ENCODE data around the gene ROBO4. TPM values are rescaled to one million over a fixed set of nuclear protein-coding genes. Genes with fewer than 3 reads are reported as not detected.
A peak's percentile ranks its signal among the peaks of the same experiment; 100 is the strongest.

Gene ROBO4
- total and polyA plus RNA-seq, 9 donors: 17.8 to 40.7 (median 31.0) TPM

GRCh38 chr11:124898263-124898680 is 607 bp upstream of the ROBO4 start:
- no CpG with 5 or more reads among the region's 3 CpGs for WGBS (ENCODE audit: insufficient coverage)

GRCh38 chr11:124896821-124897391 is 759 bp downstream of the ROBO4 start:
- peaks cover 14% of the 10 kb centered on the region for H3K36me3 ChIP-seq (ENCODE audit: control insufficient read depth, insufficient read depth, low read length)
- peaks cover 88% of the 10 kb centered on the region for H3K4me1 ChIP-seq (ENCODE audit: control insufficient read depth, insufficient read depth, low read length)
- peaks cover 2% of the 10 kb centered on the region for H3K27me3 ChIP-seq (ENCODE audit: control insufficient read depth, insufficient read depth, low read length)
- peak overlapping the region; percentile 92 for H3K27ac ChIP-seq (ENCODE audit: low read length)
- H3K9me3 ChIP-seq (replicated peaks; ENCODE audit: control insufficient read depth, low read depth, low read length): no peaks in the 10 kb centered on the region
- H3K4me3 ChIP-seq (ENCODE audit: low read length): peak overlapping the region; percentile 39
- peak; percentile 82 for DNase-seq
- 38% methylated on average over 4 of the region's 9 CpGs for WGBS (ENCODE audit: insufficient coverage)

More at GRCh38 chr11:124898263-124898680, 607 bp upstream of the ROBO4 start:
- Histone ChIP-seq H3K36me3 (ENCODE audit: control insufficient read depth, insufficient read depth, low read length) (peaks cover 12% of the 10 kb centered on the region), H3K4me3 (ENCODE audit: low read length) (no peak overlapping the region), H3K27ac (ENCODE audit: low read length) (peak overlapping the region; percentile 92), H3K9me3 (replicated peaks; ENCODE audit: control insufficient read depth, low read depth, low read length) (no peaks in the 10 kb centered on the region), H3K4me1 (ENCODE audit: control insufficient read depth, insufficient read depth, low read length) (peaks cover 75% of the 10 kb centered on the region), H3K27me3 (ENCODE audit: control insufficient read depth, insufficient read depth, low read length) (no peaks in the 10 kb centered on the region)
- no peak for DNase-seq

- Histone ChIP-seq H3K27me3 (ENCODE audit: control insufficient read depth, insufficient read depth, low read length) (peaks cover 2% of the 10 kb centered on the region), H3K4me3 (ENCODE audit: low read length) (peak overlapping the region; percentile 39), H3K36me3 (ENCODE audit: control insufficient read depth, insufficient read depth, low read length) (peaks cover 14% of the 10 kb centered on the region), H3K27ac (ENCODE audit: low read length) (peak overlapping the region; percentile 92), H3K9me3 (replicated peaks; ENCODE audit: control insufficient read depth, low read depth, low read length) (no peaks in the 10 kb centered on the region), H3K4me1 (ENCODE audit: control insufficient read depth, insufficient read depth, low read length) (peaks cover 95% of the 10 kb centered on the region)
- WGBS (ENCODE audit: insufficient coverage): 91% methylated on average over 5 of the region's 16 CpGs
- DNase-seq: no peak
Observed at GRCh38 chr11:124896071-124896750, 1.5 kb downstream of the ROBO4 start.

- WGBS (ENCODE audit: insufficient coverage): 62% methylated on average over 15 of the region's 20 CpGs
- peak overlapping the region; percentile 20 for H3K27ac ChIP-seq (ENCODE audit: low read length)
- peak overlapping the region; percentile 39 for H3K4me3 ChIP-seq (ENCODE audit: low read length)
- H3K4me1 ChIP-seq (ENCODE audit: control insufficient read depth, insufficient read depth, low read length): peaks cover 95% of the 10 kb centered on the region
- H3K9me3 ChIP-seq (replicated peaks; ENCODE audit: control insufficient read depth, low read depth, low read length): no peaks in the 10 kb centered on the region
- no peak for DNase-seq
- H3K36me3 ChIP-seq (ENCODE audit: control insufficient read depth, insufficient read depth, low read length): peaks cover 16% of the 10 kb centered on the region
- peaks cover 2% of the 10 kb centered on the region for H3K27me3 ChIP-seq (ENCODE audit: control insufficient read depth, insufficient read depth, low read length)
Observed at GRCh38 chr11:124895471-124895971, 2.1 kb downstream of the ROBO4 start.

GRCh38 chr11:124894606-124895430 is 2.8 kb downstream of the ROBO4 start:
- H3K36me3 ChIP-seq (ENCODE audit: control insufficient read depth, insufficient read depth, low read length): peaks cover 16% of the 10 kb centered on the region
- WGBS (ENCODE audit: insufficient coverage): 83% methylated on average over 2 of the region's 4 CpGs
- no peak for DNase-seq
- no peaks in the 10 kb centered on the region for H3K9me3 ChIP-seq (replicated peaks; ENCODE audit: control insufficient read depth, low read depth, low read length)
- H3K27ac ChIP-seq (ENCODE audit: low read length): no peak overlapping the region
- H3K27me3 ChIP-seq (ENCODE audit: control insufficient read depth, insufficient read depth, low read length): peaks cover 2% of the 10 kb centered on the region
- H3K4me1 ChIP-seq (ENCODE audit: control insufficient read depth, insufficient read depth, low read length): peaks cover 93% of the 10 kb centered on the region
- H3K4me3 ChIP-seq (ENCODE audit: low read length): peak overlapping the region; percentile 39

- no peak overlapping the region for H3K27ac ChIP-seq (ENCODE audit: low read length)
- DNase-seq: no peak
- H3K9me3 ChIP-seq (replicated peaks; ENCODE audit: control insufficient read depth, low read depth, low read length): no peaks in the 10 kb centered on the region
- H3K4me3 ChIP-seq (ENCODE audit: low read length): no peak overlapping the region
- H3K4me1 ChIP-seq (ENCODE audit: control insufficient read depth, insufficient read depth, low read length): peaks cover 87% of the 10 kb centered on the region
- H3K27me3 ChIP-seq (ENCODE audit: control insufficient read depth, insufficient read depth, low read length): peaks cover 2% of the 10 kb centered on the region
- 85% methylated on average over 14 of the region's 14 CpGs for WGBS (ENCODE audit: insufficient coverage)
- peaks cover 16% of the 10 kb centered on the region for H3K36me3 ChIP-seq (ENCODE audit: control insufficient read depth, insufficient read depth, low read length)
Observed at GRCh38 chr11:124893781-124894401, 3.8 kb downstream of the ROBO4 start.

GRCh38 chr11:124892750-124893454 is 4.8 kb downstream of the ROBO4 start:
- H3K27me3 ChIP-seq (ENCODE audit: control insufficient read depth, insufficient read depth, low read length): peaks cover 2% of the 10 kb centered on the region
- peaks cover 81% of the 10 kb centered on the region for H3K4me1 ChIP-seq (ENCODE audit: control insufficient read depth, insufficient read depth, low read length)
- DNase-seq: peak; percentile 50
- peaks cover 16% of the 10 kb centered on the region for H3K36me3 ChIP-seq (ENCODE audit: control insufficient read depth, insufficient read depth, low read length)
- WGBS (ENCODE audit: insufficient coverage): 76% methylated on average over 9 of the region's 9 CpGs
- H3K9me3 ChIP-seq (replicated peaks; ENCODE audit: control insufficient read depth, low read depth, low read length): no peaks in the 10 kb centered on the region
- no peak overlapping the region for H3K4me3 ChIP-seq (ENCODE audit: low read length)
- H3K27ac ChIP-seq (ENCODE audit: low read length): no peak overlapping the region

GRCh38 chr11:124892146-124892545 is 5.5 kb downstream of the ROBO4 start:
- no peak overlapping the region for H3K4me3 ChIP-seq (ENCODE audit: low read length)
- peaks cover 74% of the 10 kb centered on the region for H3K4me1 ChIP-seq (ENCODE audit: control insufficient read depth, insufficient read depth, low read length)
- peaks cover 16% of the 10 kb centered on the region for H3K36me3 ChIP-seq (ENCODE audit: control insufficient read depth, insufficient read depth, low read length)
- no peak for DNase-seq
- peaks cover 2% of the 10 kb centered on the region for H3K27me3 ChIP-seq (ENCODE audit: control insufficient read depth, insufficient read depth, low read length)
- H3K27ac ChIP-seq (ENCODE audit: low read length): no peak overlapping the region
- 73% methylated on average over 2 of the region's 2 CpGs for WGBS (ENCODE audit: insufficient coverage)
- no peaks in the 10 kb centered on the region for H3K9me3 ChIP-seq (replicated peaks; ENCODE audit: control insufficient read depth, low read depth, low read length)

- Histone ChIP-seq H3K4me1 (ENCODE audit: control insufficient read depth, insufficient read depth, low read length) (peaks cover 68% of the 10 kb centered on the region), H3K9me3 (replicated peaks; ENCODE audit: control insufficient read depth, low read depth, low read length) (no peaks in the 10 kb centered on the region), H3K27me3 (ENCODE audit: control insufficient read depth, insufficient read depth, low read length) (peaks cover 2% of the 10 kb centered on the region), H3K36me3 (ENCODE audit: control insufficient read depth, insufficient read depth, low read length) (peaks cover 16% of the 10 kb centered on the region), H3K27ac (ENCODE audit: low read length) (peak overlapping the region; percentile 10), H3K4me3 (ENCODE audit: low read length) (no peak overlapping the region)
- WGBS (ENCODE audit: insufficient coverage): 22% methylated on average over 12 of the region's 12 CpGs
- peak; percentile 58 for DNase-seq
Observed at GRCh38 chr11:124891373-124891861, 6.2 kb downstream of the ROBO4 start.

All from muscle of leg (tissue), 11 donors.